T47D (cell line): ENCODE data around the gene RNF38.
A peak's percentile ranks its signal among the peaks of the same experiment; 100 is the strongest.
"Not testable (repeated sequence)": the region's sequence is repeated elsewhere in the genome, so short reads cannot be mapped to it uniquely, and the experiment has no call there.

Source experiments
- DNase-seq, 2 experiments: peaks; one replicate each; pipeline versions ENCODE4 v3.0.0 to v3.0.0-alpha.2; 2011 to 2012; ENCODE audit warnings: low read depth in 1 of 2, low spot score in 1 of 2
- JUND ChIP-seq: IDR thresholded peaks from 2 replicates; pipeline ENCODE4 v1.6.1; 2012; ENCODE audit warnings: low read depth
- in situ Hi-C: cut with HindIII; loops from 2 replicates; pipeline ENCODE4 v1.10.0; 2016; ENCODE audit warnings: low sequenced_read_pairs, low pct_unique_long_range_greater_than_20kb

The RNF38 gene

DNA sequence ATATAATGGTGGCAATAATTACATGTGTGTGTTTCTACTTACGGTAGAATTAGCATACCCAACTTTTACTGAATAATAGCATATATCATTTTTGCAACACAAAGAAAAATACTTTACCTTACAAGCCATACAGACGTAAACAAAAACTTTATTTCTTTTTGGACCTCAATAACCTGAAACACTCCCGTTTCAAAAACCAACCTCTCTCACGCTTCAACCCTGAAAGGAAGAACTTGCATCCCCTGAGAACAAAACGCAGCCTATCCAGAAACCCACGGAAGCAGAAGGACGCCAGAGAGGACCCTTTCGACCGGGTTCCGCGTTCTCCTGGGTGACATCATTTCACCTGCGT, at the start of gene RNF38:
Gene RNF38, minus strand, starts transcription at position 290 of the 352 bp plus-strand sequence. Its CDS starts 161 bp downstream, at position 129.
- no peak for DNase-seq
- in situ Hi-C loops = no loop called here
- TF ChIP-seq JUND = no peak

DNA sequence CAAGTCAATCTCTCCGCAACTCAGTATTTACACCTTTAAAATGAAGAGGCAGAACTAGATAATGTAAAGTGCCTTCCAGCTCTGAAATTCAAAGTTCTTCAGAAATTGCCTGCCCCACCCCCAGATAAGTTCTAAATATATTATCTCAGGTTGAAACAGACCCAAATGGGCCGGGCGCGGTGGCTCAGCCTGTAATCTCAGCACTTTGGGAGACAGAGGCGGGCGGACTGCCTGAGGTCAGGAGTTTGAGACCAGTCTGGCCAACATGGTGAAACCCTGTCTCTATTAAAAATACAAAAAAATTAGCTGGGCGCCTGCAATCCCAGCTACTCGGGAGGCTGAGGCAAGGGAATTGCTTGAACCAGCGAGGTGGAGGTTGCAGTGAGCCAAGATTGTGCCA, 48.5 kb upstream of the RNF38 start:
- in situ Hi-C loops, DNase-seq: not testable (repeated sequence)

DNA sequence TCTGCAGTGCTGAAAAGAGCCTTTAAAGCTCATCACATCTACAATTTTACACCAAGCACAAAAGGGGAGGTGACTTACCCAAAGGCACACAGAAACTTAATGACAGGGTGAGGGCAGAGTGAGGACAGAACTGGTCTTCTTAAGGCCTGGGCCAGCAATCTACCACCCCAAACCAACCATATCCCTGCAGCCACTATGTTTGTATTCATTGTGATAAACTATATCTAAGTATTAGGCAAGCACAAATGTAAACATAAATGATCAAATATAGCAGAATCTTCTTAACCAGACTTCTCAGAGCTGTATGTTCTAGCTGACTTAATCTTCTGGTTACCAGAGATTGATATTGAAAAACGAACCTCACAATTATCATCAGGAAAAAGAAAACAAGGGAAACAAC, 47.9 kb upstream of the RNF38 start:
- no peak for TF ChIP-seq JUND
- in situ Hi-C loops = no loop called here
- DNase-seq = no peak

DNA sequence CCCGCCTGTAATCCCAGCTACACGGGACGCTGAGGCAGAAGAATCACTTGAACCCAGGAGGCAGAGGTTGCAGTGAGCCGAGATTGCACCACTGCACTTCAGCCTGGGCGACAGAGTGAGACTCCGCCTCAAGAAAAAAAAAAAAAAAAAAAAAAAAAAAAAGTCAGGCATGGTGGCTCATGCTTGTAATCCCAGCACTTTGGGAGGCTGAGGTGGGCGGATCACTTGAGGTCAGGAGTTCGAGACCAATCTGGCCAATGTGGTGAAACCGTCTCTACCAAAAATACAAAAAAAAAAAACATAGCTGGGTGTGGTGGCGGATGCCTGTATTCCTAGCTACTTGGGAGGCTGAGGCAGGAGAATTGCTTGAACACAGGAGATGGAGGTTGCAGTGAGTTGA, 46.6 kb upstream of the RNF38 start:
- DNase-seq, in situ Hi-C loops: not testable (repeated sequence)

DNA sequence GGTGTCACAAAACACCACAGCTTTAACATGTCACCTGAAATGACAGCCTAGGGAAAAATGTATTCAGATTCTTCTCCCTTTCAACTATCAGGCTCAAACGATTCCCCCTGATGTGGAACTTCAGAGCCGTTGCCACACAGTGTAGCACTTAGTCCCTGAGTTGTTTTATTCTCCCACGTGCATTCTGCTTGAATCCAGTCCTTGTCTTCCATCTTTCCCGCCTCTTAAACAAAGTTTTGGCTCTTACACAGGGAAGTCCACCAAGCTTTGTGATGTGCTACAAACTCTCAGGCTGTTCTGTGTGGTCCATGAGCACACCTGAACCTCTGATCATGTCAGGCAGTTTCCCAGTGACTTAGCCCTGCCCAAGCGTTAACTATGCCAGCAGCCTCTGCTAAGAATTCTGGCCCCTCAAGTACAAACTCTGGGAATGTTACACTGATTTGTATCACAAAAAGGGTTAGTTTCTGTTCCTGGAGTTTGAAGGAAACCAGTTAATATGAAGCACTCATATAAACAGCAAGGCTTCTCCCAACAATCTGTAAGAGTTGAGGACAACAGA, 45.8 kb upstream of the RNF38 start:
- in situ Hi-C loops = no loop called here
- peak in 1 of 2 experiments; percentile 42 for DNase-seq

GRCh38 chr9:36444203-36444602, 44.1 kb upstream of the RNF38 start:
- no peak for DNase-seq
- TF ChIP-seq JUND = no peak
- in situ Hi-C loops = no loop called here

More for the DNA sequence above, 45.8 kb upstream of the RNF38 start:
- TF ChIP-seq JUND = no peak

DNA sequence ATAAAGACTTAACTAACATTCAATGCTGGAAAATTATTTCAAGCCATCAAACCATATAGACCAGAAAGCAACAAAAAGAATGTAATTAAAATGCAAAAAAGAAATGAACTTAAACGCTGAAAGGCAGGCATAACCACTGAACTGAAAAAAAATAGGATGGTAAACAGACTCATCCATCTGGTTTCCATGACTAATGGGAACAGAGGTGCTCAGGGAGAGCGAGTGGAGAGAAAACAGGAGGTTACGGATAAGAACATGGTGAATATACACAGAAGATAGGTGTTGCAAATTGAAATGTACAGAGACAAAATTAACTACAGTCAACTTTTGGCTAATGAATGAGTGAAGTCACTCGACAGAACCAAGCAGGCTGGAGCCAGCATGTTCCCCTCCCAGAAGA, 43.5 kb upstream of the RNF38 start:
- in situ Hi-C loops = no loop called here
- TF ChIP-seq JUND = no peak
- no peak for DNase-seq

- DNase-seq = no peak
- in situ Hi-C loops = no loop called here
- TF ChIP-seq JUND = no peak
These were observed 42.6 kb upstream of the RNF38 start for GRCh38 chr9:36442710-36443109.

DNA sequence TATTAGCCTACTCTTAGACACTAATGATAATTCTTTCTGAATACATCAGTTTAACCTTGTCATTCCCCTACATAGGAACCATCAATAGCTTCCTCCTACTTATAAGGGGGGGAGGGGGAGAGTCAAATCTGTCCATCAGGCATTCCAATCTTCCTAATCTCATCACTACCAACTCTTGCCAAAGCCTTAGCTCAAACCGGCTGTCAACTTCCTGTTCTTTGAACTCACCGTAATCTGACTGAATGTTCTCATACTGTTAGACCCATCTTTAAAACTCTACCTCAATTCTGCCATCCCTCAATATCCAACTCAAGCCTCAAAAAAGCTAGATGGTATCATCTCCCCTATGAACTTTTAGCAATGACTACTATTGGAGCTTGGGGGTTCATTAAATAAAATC, 41.9 kb upstream of the RNF38 start:
- TF ChIP-seq JUND = no peak
- DNase-seq = no peak
- in situ Hi-C loops = no loop called here

- no peak for DNase-seq
- in situ Hi-C loops = no loop called here
- no peak for TF ChIP-seq JUND
These were observed 38.6 kb upstream of the RNF38 start for GRCh38 chr9:36438536-36439236.

DNA sequence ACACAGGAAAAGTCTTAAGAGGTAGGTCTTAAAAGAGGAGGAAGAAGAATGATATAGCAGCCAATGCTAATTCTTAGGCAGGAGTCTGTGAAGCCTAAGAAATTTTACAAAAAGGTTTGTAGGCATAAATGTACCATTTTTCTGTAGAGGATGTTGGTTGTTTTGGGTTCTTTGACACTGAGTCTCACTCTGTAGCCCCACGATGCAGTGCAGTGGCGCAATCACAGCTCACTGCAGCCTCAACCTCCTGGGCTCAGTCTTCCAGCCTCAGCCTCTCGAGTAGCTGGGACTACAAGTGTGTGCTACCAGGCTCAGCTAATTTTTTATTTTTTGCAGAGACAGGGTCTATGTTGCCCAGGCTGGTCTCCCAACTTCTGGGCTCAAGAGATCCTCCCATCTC, 37.7 kb upstream of the RNF38 start:
- no peak for DNase-seq
- in situ Hi-C loops = no loop called here
- no peak for TF ChIP-seq JUND

DNA sequence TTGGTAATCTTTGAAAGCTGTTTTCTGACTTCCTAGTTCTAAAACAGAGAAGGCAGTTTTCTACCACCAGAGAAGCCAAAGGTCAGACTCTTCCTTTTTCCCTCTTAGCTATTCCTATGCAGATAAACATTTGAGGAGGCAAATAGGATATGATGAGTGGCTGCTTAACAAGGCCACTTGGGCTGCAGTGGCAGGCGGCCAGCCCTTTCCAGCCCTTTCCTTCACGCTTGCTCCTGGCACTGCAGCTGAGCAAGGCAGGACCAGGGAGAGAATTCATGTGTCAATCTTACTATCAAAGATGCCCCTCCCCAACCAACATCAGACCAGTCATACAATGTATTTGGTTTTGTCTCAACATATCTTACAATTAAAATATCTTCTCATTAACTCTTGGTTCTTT, 36.8 kb upstream of the RNF38 start:
- no peak for DNase-seq
- no peak for TF ChIP-seq JUND
- in situ Hi-C loops = no loop called here

DNA sequence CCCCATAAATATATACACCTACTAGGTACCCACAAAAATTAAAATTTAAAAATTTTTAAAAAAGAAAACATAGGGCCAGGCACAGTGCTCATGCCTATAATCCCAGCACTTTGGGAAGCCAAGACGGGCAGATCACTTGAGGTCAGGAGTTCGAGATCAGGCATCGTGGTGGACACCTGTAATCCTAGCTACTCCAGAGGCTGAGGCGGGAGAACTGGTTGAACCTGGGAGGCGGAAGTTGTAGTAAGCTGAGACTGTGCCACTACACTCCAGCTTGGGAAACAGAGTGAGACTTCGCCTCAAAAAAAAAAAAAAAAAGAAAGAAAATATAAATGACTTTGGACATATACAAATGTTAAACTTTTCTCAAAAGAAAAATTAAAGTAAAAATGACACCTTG, 33.3 kb upstream of the RNF38 start:
- peak in 1 of 2 experiments; percentile 84 for DNase-seq
- no peak for TF ChIP-seq JUND
- in situ Hi-C loops = no loop called here

GRCh38 chr9:36431078-36431477, 31.0 kb upstream of the RNF38 start:
- no peak for DNase-seq
- in situ Hi-C loops = no loop called here
- TF ChIP-seq JUND = no peak
